Bronchial epithelial cell (primary cell): ENCODE results near the gene GPX2. TPM values are rescaled to one million over a fixed set of nuclear protein-coding genes. Genes with fewer than 3 reads are reported as not detected.

Source experiments
- DNase-seq: peaks from one replicate; pipeline ENCODE4 v3.0.0-alpha.2; 2010; ENCODE audit warnings: low read depth
- FAIRE-seq: peaks from 2 replicates; lab custom pipeline; 2011; peaks lifted over from hg19 to GRCh38; lab: Jason Lieb, UNC
- H3K27me3 ChIP-seq: 2 replicates; pipeline ENCODE4 v1.5.1; 2011; ENCODE audit warnings: low read length; ENCODE audit not compliant: control insufficient read depth, insufficient read depth
- H3K36me3 ChIP-seq: 2 replicates; pipeline ENCODE4 v1.5.1; 2011; ENCODE audit warnings: low read length; ENCODE audit not compliant: control insufficient read depth, insufficient read depth
- H3K4me3 ChIP-seq: 2 replicates; pipeline ENCODE4 v1.5.1; 2011; ENCODE audit warnings: mild to moderate bottlenecking, low read depth, low read length, control low read depth
- total RNA-seq: library from RNA; depleted of rRNA; stranded (reverse); fragments of >200 nt; gene quantifications from 2 replicates; pipeline ENCODE4 v1.2.1, GENCODE V29; 2014
- TF ChIP-seq, protein P1 (sequence below): IDR thresholded peaks from 2 replicates; pipeline ENCODE4 v1.5.1; 2011; ENCODE audit warnings: mild to moderate bottlenecking, moderate library complexity, low read length, control low read depth, inconsistent platforms; ENCODE audit not compliant: insufficient read depth, severe bottlenecking

Gene GPX2
- total RNA-seq, 1 donor from 2014 or later, result 1.3 TPM

DNA sequence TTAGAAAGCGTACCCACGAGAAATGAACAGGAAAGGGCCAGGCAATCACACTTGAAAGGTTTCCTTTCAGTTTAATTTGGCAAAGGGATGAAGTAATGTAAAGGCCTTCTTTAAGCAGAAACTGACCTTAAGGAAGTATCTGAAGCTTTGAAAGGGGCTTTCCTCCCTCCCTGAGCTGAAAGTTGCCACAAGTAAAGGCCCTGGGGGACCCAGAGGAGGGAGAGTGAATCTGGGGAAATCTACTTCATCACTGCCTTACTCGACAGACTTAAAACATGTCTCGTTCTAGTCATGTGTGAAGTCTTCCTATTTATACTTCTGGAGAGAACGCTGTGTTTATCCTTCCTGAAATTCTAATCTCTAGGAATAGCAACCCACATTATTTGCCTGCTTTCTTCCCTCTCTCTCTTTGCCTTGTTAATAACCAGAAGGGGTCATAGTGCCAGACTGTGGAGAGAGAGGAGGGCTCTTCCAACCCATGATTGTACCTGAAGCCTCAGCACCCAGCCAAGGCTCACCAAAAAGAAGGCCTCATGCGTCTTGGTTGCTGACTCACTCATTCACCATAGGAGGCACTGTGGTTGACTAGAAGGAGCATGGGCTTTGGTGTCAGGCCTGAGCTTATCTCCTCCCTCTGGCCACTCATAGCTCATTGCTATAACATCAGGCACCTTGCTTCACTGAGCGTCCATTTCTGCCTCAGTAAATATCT is 10.2 kb upstream of the GPX2 start:
- Histone ChIP-seq H3K27me3 (no peaks in the 10 kb centered on the region), H3K36me3 (peaks cover 1% of the 10 kb centered on the region), H3K4me3 (no peak overlapping the region)
- DNase-seq, result no peak
- TF ChIP-seq, protein P1, sequence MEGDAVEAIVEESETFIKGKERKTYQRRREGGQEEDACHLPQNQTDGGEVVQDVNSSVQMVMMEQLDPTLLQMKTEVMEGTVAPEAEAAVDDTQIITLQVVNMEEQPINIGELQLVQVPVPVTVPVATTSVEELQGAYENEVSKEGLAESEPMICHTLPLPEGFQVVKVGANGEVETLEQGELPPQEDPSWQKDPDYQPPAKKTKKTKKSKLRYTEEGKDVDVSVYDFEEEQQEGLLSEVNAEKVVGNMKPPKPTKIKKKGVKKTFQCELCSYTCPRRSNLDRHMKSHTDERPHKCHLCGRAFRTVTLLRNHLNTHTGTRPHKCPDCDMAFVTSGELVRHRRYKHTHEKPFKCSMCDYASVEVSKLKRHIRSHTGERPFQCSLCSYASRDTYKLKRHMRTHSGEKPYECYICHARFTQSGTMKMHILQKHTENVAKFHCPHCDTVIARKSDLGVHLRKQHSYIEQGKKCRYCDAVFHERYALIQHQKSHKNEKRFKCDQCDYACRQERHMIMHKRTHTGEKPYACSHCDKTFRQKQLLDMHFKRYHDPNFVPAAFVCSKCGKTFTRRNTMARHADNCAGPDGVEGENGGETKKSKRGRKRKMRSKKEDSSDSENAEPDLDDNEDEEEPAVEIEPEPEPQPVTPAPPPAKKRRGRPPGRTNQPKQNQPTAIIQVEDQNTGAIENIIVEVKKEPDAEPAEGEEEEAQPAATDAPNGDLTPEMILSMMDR, result no peak
- peak; percentile 97 for FAIRE-seq

DNA sequence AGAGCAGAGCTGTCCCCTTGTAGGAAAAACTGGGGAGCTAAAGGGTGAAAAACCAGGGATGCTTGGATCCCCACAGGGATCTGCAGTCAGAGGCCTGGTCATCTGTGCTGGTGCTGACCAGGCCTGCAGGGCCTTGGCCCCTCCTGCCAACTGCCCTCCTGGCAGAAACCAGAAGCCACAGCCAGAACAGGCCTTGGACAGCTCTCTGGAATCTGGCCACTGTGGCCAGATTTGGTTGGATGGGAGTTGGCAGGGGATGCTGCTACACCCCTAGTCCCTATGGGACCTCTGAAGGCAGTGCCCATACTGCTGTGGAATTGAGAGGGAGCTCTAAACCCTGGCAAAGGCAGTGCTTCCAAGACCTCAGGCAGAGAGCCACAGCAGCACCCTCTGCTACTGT is 9.2 kb upstream of the GPX2 start:
- Histone ChIP-seq H3K36me3 (peaks cover 1% of the 10 kb centered on the region), H3K27me3 (no peaks in the 10 kb centered on the region), H3K4me3 (no peak overlapping the region)
- FAIRE-seq, result no peak
- DNase-seq, result no peak
- TF ChIP-seq, protein P1, result no peak

DNA sequence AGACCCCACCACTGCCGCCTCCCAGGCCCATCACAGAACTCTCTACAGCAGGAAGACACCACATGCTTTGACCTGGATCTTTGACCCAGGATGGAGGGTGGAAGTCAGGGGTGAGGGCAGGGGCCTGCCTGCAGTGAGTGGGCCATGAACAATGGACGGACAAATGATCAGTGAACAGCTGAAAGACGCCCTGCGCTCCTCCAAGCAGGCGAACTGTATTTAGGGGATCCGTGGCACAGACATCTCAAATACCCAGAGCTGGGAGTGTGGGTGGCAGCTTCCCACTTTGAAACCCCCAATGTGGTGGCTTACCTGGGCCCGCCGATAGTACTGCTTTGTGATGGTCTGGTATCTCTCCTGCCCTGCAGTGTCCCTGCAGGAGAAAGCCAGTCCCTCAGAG is 8.7 kb upstream of the GPX2 start:
- FAIRE-seq (peak; percentile 60), DNase-seq (no peak)
- H3K36me3 ChIP-seq, result peaks cover 1% of the 10 kb centered on the region
- TF ChIP-seq, protein P1, result no peak
- no peak overlapping the region for H3K4me3 ChIP-seq
- no peaks in the 10 kb centered on the region for H3K27me3 ChIP-seq

DNA sequence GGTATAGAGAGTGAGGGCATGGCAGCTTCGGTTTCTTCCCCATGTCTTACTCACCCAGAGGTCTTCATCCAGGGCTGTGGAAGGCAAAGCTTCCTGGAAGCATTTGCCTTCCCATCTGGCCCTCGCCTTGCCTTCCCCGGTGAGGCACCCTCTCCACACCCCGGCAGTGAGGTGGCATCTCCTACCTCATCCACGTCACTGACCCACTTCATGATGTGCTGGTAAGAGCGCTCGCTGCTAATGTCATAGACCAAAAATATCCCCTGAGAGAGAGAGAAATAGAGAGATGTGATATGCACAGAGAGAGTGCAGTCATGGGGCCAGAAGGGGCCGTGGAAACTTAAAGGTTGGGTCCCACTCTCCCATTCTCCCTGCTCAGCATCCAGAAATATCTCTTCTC is 8.3 kb upstream of the GPX2 start:
- DNase-seq, result no peak
- H3K36me3 ChIP-seq, result peaks cover 1% of the 10 kb centered on the region
- no peaks in the 10 kb centered on the region for H3K27me3 ChIP-seq
- H3K4me3 ChIP-seq, result no peak overlapping the region
- TF ChIP-seq, protein P1, result no peak
- no peak for FAIRE-seq

DNA sequence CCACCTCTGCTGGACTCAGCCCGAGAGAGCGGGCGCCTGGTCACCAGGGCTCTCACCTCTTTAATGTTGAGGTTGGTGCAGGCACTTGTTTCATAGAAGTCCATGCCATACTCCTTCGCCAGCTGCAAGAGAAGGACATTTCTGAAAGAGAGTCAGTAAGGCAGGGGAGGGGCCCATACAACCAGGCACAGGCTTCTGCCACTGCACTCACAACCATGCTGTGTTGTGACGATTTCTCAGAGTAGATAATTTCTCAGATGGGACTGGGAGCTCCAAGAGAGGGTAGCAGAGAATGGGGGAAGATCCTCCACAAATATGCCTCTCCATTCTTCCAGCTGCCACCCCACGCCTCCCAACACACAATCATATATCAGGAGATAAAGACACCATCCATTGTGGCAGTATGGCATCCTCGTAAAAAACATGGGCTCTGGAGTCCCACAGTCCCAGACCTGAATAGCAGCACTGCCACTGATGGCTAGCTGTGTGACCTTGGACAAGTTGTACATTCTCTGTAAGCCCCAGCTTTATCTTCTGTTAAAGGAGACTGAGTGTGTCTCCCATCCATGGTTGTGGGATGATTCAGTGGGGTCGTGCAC is 6.2 kb upstream of the GPX2 start:
- DNase-seq (no peak), FAIRE-seq (peak; percentile 47)
- Histone ChIP-seq H3K4me3 (no peak overlapping the region), H3K27me3 (no peaks in the 10 kb centered on the region), H3K36me3 (no peaks in the 10 kb centered on the region)
- TF ChIP-seq, protein P1, result no peak
